OCI-LY7 (cell line): ENCODE results near the gene HOMER3. TPM values are rescaled to one million over a fixed set of nuclear protein-coding genes. Genes with fewer than 3 reads are reported as not detected.

Experiments used
- BruUV-seq: library from RNA; stranded (reverse); fragments of 400-500 nt; replicated peaks from 2 replicates; lab custom pipeline; 2021; lab: Mats Ljungman, UMichigan
- CTCF ChIA-PET: fragments of 300-600 bp; sonication (Branson Sonifier 250); formaldehyde crosslinking; loops from one replicate; lab custom pipeline; 2022; ENCODE audit warnings: antibody characterized with exemption; ENCODE audit not compliant: unreplicated experiment; lab: Charles Lee
- POLR2A ChIA-PET: fragments of 300-600 bp; sonication (Branson Sonifier 250); formaldehyde crosslinking; loops from one replicate; lab custom pipeline; 2022; ENCODE audit warnings: antibody characterized with exemption; lab: Charles Lee
- DNase-seq: peaks from one replicate; pipeline ENCODE4 v3.0.0-alpha.2; 2015; ENCODE audit warnings: low spot score
- H2AFZ ChIP-seq: fragments of 200-600 bp; sonication (generic), shearing (Covaris generic); 2 replicates; pipeline ENCODE4 v1.6.1; 2014; ENCODE audit warnings: mild to moderate bottlenecking, antibody characterized with exemption, low read length, moderate library complexity
- H3K27ac ChIP-seq: fragments of 200-600 bp; sonication (generic); 2 replicates; pipeline ENCODE4 v1.5.1; 2014; ENCODE audit warnings: mixed run types, low read depth, mild to moderate bottlenecking, moderate library complexity, low read length, inconsistent platforms; ENCODE audit not compliant: poor library complexity, severe bottlenecking
- H3K36me3 ChIP-seq: fragments of 200-600 bp; sonication (generic); 2 replicates; pipeline ENCODE4 v1.6.1; 2014; ENCODE audit warnings: mild to moderate bottlenecking, antibody characterized with exemption, low read length, moderate library complexity, mixed read lengths; ENCODE audit not compliant: insufficient read depth
- H3K4me1 ChIP-seq: fragments of 200-600 bp; sonication (generic); 2 replicates; pipeline ENCODE4 v1.5.1; 2014; ENCODE audit warnings: mild to moderate bottlenecking, low read length; ENCODE audit not compliant: insufficient read depth, poor library complexity, severe bottlenecking
- H3K4me2 ChIP-seq: fragments of 200-600 bp; sonication (generic); 2 replicates; pipeline ENCODE4 v1.6.1; 2014; ENCODE audit warnings: mild to moderate bottlenecking, low read length
- H3K4me3 ChIP-seq: fragments of 200-600 bp; sonication (generic); 2 replicates; pipeline ENCODE4 v1.5.1; 2014; ENCODE audit warnings: mild to moderate bottlenecking, low read depth, low read length; ENCODE audit not compliant: poor library complexity, severe bottlenecking
- H3K79me2 ChIP-seq: fragments of 200-600 bp; sonication (generic); 2 replicates; pipeline ENCODE4 v1.6.1; 2016; ENCODE audit warnings: low read depth, mild to moderate bottlenecking, low read length, moderate library complexity, mixed read lengths; ENCODE audit not compliant: insufficient read depth
- H3K9me2 ChIP-seq: fragments of 200-600 bp; sonication (generic); 2 replicates; pipeline ENCODE4 v1.6.1; 2016; ENCODE audit warnings: mild to moderate bottlenecking, low read length, mixed read lengths; ENCODE audit not compliant: insufficient read depth
- H3K9me3 ChIP-seq: fragments of 200-600 bp; sonication (generic); 2 replicates; pipeline ENCODE4 v1.6.1; 2014; ENCODE audit warnings: mild to moderate bottlenecking, mixed run types, low read length, mixed read lengths
- H4K20me1 ChIP-seq: fragments of 200-600 bp; sonication (generic); 2 replicates; pipeline ENCODE4 v1.6.1; 2014; ENCODE audit warnings: mild to moderate bottlenecking, antibody characterized with exemption, low read length, moderate library complexity, mixed read lengths; ENCODE audit not compliant: insufficient read depth
- EZH2phosphoT487 ChIP-seq: fragments of 200-600 bp; sonication (generic); IDR thresholded peaks from 2 replicates; pipeline ENCODE4 v1.6.1; 2018; ENCODE audit warnings: low read depth, borderline replicate concordance, mild to moderate bottlenecking, mixed run types, antibody characterized with exemption, low read length, moderate library complexity, mixed read lengths
- intact Hi-C: fragments of 100-400 bp; cut with micrococcal nuclease; formaldehyde crosslinking; loops from one replicate; pipeline ENCODE4 v1.10.0; 2022; ENCODE audit not compliant: unreplicated experiment
- total RNA-seq, 2 experiments: library from RNA; depleted of rRNA in 1 of 2; stranded (reverse); fragments of >200 nt in 1 of 2; shearing (Covaris generic) in 1 of 2; gene quantifications; 2 replicates each; pipeline ENCODE4 v1.2.3, GENCODE V29; 2014 to 2022
- TF ChIP-seq, protein P1 (sequence below): fragments of 200-600 bp; sonication (generic); conservative IDR thresholded peaks from 2 replicates; pipeline ENCODE4 v1.5.1; 2014; ENCODE audit warnings: mild to moderate bottlenecking, antibody characterized with exemption, low read length, moderate library complexity, mixed read lengths

HOMER3 gene
- total RNA-seq, 2 experiments from 2014 or later = 15.5 to 16.1 TPM

DNA sequence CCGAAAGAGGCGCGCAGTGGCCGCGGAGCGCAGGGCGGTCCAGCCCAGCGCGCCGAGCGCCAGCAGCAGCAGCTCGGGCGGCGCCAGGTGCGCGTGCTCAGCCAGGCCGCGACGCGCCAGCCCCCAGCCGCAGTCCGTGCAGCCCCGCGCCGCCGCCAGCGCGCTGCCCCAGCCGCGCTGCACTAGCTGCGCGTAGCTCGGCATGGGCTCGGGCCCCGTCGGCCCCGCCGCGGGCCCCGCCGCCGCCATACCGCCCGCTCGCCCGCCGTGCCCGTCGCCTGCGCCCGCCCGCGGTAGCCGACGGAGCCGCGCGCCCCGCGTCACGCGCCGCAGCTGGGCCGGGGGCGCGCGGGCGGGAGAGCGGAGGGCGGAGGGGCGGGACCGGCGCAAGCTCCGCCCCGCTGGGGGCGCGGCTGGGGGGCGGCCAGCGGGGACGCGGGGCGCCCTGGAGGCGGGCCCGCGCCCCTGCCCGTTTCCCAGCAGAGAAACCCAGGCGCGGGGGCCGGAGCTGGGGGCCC is 45.1 kb downstream of the HOMER3 start, which contains the start of gene CERS1:
Gene CERS1 (minus strand): TSS at position 335 of the 518 bp plus-strand sequence. CDS start 86 bp downstream, at position 249.
- no peaks in the 10 kb centered on the region for H4K20me1 ChIP-seq
- DNase-seq = no peak
- TF ChIP-seq, protein P1, sequence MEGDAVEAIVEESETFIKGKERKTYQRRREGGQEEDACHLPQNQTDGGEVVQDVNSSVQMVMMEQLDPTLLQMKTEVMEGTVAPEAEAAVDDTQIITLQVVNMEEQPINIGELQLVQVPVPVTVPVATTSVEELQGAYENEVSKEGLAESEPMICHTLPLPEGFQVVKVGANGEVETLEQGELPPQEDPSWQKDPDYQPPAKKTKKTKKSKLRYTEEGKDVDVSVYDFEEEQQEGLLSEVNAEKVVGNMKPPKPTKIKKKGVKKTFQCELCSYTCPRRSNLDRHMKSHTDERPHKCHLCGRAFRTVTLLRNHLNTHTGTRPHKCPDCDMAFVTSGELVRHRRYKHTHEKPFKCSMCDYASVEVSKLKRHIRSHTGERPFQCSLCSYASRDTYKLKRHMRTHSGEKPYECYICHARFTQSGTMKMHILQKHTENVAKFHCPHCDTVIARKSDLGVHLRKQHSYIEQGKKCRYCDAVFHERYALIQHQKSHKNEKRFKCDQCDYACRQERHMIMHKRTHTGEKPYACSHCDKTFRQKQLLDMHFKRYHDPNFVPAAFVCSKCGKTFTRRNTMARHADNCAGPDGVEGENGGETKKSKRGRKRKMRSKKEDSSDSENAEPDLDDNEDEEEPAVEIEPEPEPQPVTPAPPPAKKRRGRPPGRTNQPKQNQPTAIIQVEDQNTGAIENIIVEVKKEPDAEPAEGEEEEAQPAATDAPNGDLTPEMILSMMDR = no peak
- no peak for TF ChIP-seq EZH2phosphoT487
- H3K4me3 ChIP-seq = no peak within 1 kb of the TSS
- no peak within 1 kb of the TSS for H3K27ac ChIP-seq
- intact Hi-C loops = loop anchor here (2.0 kb wide), 1 partner anchor 91 kb away; no protein-coding TSS in a partner anchor
- POLR2A ChIA-PET = no interaction called here
- no peak within 1 kb of the TSS for H2AFZ ChIP-seq
- no peaks in the 10 kb centered on the region for H3K79me2 ChIP-seq
- H3K4me2 ChIP-seq = peak within 1 kb of the TSS; percentile 20; the same call in 1 of the 2 replicates
- CTCF ChIA-PET = no interaction called here
- no peaks in the 10 kb centered on the region for H3K4me1 ChIP-seq
- H3K36me3 ChIP-seq = peaks cover 11% of the 10 kb centered on the region; the same call in 1 of the 2 replicates
- no peaks in the 10 kb centered on the region for H3K9me3 ChIP-seq
- no peaks in the 10 kb centered on the region for H3K9me2 ChIP-seq
- no TSS peak for BruUV-seq

DNA sequence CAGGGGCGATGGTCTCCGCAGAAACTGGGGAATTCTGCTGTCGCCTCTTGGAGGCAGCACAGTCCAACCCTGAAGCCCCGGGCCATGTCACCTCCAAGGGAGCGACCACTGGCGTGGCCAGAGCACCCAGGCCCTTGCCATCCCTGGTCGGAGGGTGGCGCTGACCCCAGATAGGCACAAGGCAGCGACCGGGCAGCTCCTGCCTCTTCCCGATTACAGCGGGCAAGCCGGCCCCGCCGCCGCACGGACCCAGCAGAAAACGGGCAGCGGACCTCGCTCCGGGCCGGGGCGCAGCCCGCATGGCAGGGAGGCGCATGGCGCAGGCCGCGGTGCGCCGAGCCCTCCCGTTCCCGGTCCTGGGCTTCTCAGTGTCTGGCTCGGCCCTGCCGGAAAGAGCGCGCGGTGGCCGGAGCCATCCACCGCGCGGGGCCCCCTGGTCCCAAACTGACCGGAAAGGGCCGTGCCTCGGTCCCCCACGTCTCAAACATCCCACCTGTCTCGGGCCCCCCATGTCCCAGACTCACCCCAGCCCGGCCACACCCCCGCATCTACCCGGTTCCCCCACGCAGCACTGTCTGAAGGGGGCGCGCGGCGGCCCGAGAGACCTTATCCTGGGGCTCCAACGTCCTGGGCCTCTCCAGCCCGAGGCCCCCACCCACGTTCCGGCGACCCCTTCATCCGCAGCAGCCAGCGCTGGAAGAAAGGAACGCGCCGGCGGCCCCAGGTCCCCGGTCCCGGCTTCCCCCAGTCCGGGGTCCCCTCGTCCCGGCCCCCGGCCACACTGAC is 45.8 kb downstream of the HOMER3 start:
- POLR2A ChIA-PET = no interaction called here
- H3K36me3 ChIP-seq = peaks cover 11% of the 10 kb centered on the region; the same call in 1 of the 2 replicates
- H2AFZ ChIP-seq = no peak overlapping the region
- no TSS peak for BruUV-seq
- no peak for TF ChIP-seq EZH2phosphoT487
- TF ChIP-seq, protein P1 = peak; percentile 39
- H3K9me2 ChIP-seq = no peaks in the 10 kb centered on the region
- H4K20me1 ChIP-seq = no peaks in the 10 kb centered on the region
- H3K27ac ChIP-seq = no peak overlapping the region
- H3K9me3 ChIP-seq = no peaks in the 10 kb centered on the region
- intact Hi-C loops = loop anchor here (2.0 kb wide), 1 partner anchor 92 kb away; no protein-coding TSS in a partner anchor
- H3K4me2 ChIP-seq = peak overlapping the region; percentile 20; the same call in 1 of the 2 replicates
- no peaks in the 10 kb centered on the region for H3K79me2 ChIP-seq
- H3K4me1 ChIP-seq = no peaks in the 10 kb centered on the region
- H3K4me3 ChIP-seq = no peak overlapping the region
- CTCF ChIA-PET = interaction anchor here (0.5 kb wide), 1 partner anchor 55 kb away, joined by 9 read pairs; no protein-coding TSS in a partner anchor
- DNase-seq = peak; percentile 34
